GM18861 (cell line): Measurements from ENCODE around the gene MYBPHL.
"Not testable (repeated sequence)": the region's sequence is repeated elsewhere in the genome, so short reads cannot be mapped to it uniquely, and the experiment has no call there.

Experiments
- ATAC-seq: cut with Tn5 transposase; IDR thresholded peaks from one replicate; pipeline ENCODE4 v1.9.1; 2021; ENCODE audit not compliant: unreplicated experiment

The MYBPHL gene

GRCh38 chr1:109307274-109308021 lies 637 bp upstream of the MYBPHL start:
- ATAC-seq = no peak

- not testable (repeated sequence) for ATAC-seq
Observed at GRCh38 chr1:109305991-109306390, 820 bp downstream of the MYBPHL start.

GRCh38 chr1:109304226-109304920 lies 2.4 kb downstream of the MYBPHL start:
- ATAC-seq = no peak

- no peak for ATAC-seq
Observed at GRCh38 chr1:109301874-109302273, 4.9 kb downstream of the MYBPHL start.

GRCh38 chr1:109300650-109301151 lies 6.1 kb downstream of the MYBPHL start:
- no peak for ATAC-seq

GRCh38 chr1:109299558-109300343 lies 7.1 kb downstream of the MYBPHL start:
- ATAC-seq = no peak

- ATAC-seq = no peak
Observed at GRCh38 chr1:109298666-109299557, 7.9 kb downstream of the MYBPHL start.

GRCh38 chr1:109296782-109297181 lies 10.0 kb downstream of the MYBPHL start:
- ATAC-seq = no peak

GRCh38 chr1:109295712-109296415 lies 10.9 kb downstream of the MYBPHL start:
- no peak for ATAC-seq

- no peak for ATAC-seq
Observed at GRCh38 chr1:109294481-109294880, 12.3 kb downstream of the MYBPHL start.

GRCh38 chr1:109293026-109293425 lies 13.8 kb downstream of the MYBPHL start:
- no peak for ATAC-seq

GRCh38 chr1:109292364-109292763 lies 14.4 kb downstream of the MYBPHL start:
- ATAC-seq = no peak

- ATAC-seq = no peak
Observed at GRCh38 chr1:109290998-109291397, 15.8 kb downstream of the MYBPHL start.

- no peak for ATAC-seq
Observed at GRCh38 chr1:109290137-109290536, 16.7 kb downstream of the MYBPHL start.

- not testable (repeated sequence) for ATAC-seq
Observed at GRCh38 chr1:109286762-109287161, 20.0 kb downstream of the MYBPHL start.

- peak; percentile 15 for ATAC-seq
Observed at GRCh38 chr1:109283748-109284600, 22.8 kb downstream of the MYBPHL start.

- ATAC-seq = peak; percentile 82
Observed at GRCh38 chr1:109282952-109283747, 23.7 kb downstream of the MYBPHL start, which contains the start of gene PSRC1. TSS of gene PSRC1 (minus strand) at chr1:109283145.

- no peak for ATAC-seq
Observed at GRCh38 chr1:109282497-109282951, 24.3 kb downstream of the MYBPHL start.
